IMR-90 (cell line): Measurements from ENCODE around the gene CD300LD. TPM values are rescaled to one million over a fixed set of nuclear protein-coding genes. Genes with fewer than 3 reads are reported as not detected.

Source experiments
- ATAC-seq: fragments of 200-7000 bp; cut with Tn5 transposase; 2 replicates; pipeline ENCODE4 v1.9.1; 2020; ENCODE audit warnings: low read depth, mild to moderate bottlenecking, moderate library complexity
- BruUV-seq: library from RNA; stranded (reverse); fragments of 400-500 nt; replicated peaks from 2 replicates; lab custom pipeline; 2021; lab: Mats Ljungman, UMichigan
- CTCF ChIA-PET: fragments of 300-600 bp; formaldehyde crosslinking; extraction: SDS; loops from one replicate; lab custom pipeline; 2021; ENCODE audit warnings: antibody characterized with exemption; lab: Yijun Ruan, JAX
- POLR2A ChIA-PET: fragments of 300-600 bp; sonication (Branson Sonifier 250); formaldehyde crosslinking; loops from one replicate; lab custom pipeline; 2022; ENCODE audit warnings: antibody characterized with exemption; ENCODE audit not compliant: unreplicated experiment; lab: Charles Lee
- DNase-seq: peaks from one replicate; pipeline ENCODE4 v3.0.0; 2013
- H2AFZ ChIP-seq: replicated peaks from 2 replicates; pipeline ENCODE3; 2013; ENCODE audit warnings: low read length, mild to moderate bottlenecking; ENCODE audit not compliant: poor library complexity
- H2AK5ac ChIP-seq: 2 replicates; pipeline ENCODE4 v1.6.1; 2013; ENCODE audit warnings: low read depth, low read length, inconsistent platforms
- H2AK9ac ChIP-seq: replicated peaks from 2 replicates; pipeline ENCODE3; 2013; ENCODE audit warnings: mild to moderate bottlenecking, low read depth, low read length, moderate library complexity; ENCODE audit not compliant: poor library complexity
- H2BK120ac ChIP-seq: 2 replicates; pipeline ENCODE4 v1.6.1; 2013; ENCODE audit warnings: low read depth, low read length, inconsistent platforms
- H2BK15ac ChIP-seq: 3 replicates; pipeline ENCODE4 v1.6.1; 2013; ENCODE audit warnings: low read depth, low read length, inconsistent platforms
- H2BK20ac ChIP-seq: 2 replicates; pipeline ENCODE4 v1.6.1; 2013; ENCODE audit warnings: low read depth, mild to moderate bottlenecking, inconsistent platforms, low read length, moderate library complexity
- H2BK5ac ChIP-seq: 2 replicates; pipeline ENCODE4 v1.6.1; 2013; ENCODE audit warnings: mild to moderate bottlenecking, low read depth, low read length, inconsistent platforms; ENCODE audit not compliant: poor library complexity, severe bottlenecking
- H3K14ac ChIP-seq: replicated peaks from 2 replicates; pipeline ENCODE4 v1.6.1; 2013; ENCODE audit warnings: low read depth, low read length, inconsistent platforms
- H3K18ac ChIP-seq: 2 replicates; pipeline ENCODE4 v1.6.1; 2013; ENCODE audit warnings: low read depth, low read length, control low read depth
- H3K23ac ChIP-seq: 2 replicates; pipeline ENCODE4 v1.6.1; 2013; ENCODE audit warnings: low read depth, low read length, inconsistent platforms
- H3K27ac ChIP-seq: 2 replicates; pipeline ENCODE4 v1.5.1; 2013; ENCODE audit warnings: mild to moderate bottlenecking, control low read depth, low read length; ENCODE audit not compliant: insufficient read depth
- H3K27me3 ChIP-seq: 2 replicates; pipeline ENCODE4 v1.6.1; 2013; ENCODE audit warnings: low read length; ENCODE audit not compliant: control insufficient read depth, insufficient read depth
- H3K36me3 ChIP-seq: 2 replicates; pipeline ENCODE4 v1.6.1; 2013; ENCODE audit warnings: low read length, mixed read lengths; ENCODE audit not compliant: control insufficient read depth, insufficient read depth
- H3K4ac ChIP-seq: 2 replicates; pipeline ENCODE4 v1.6.1; 2013; ENCODE audit warnings: low read depth, low read length, inconsistent platforms
- H3K4me1 ChIP-seq: 2 replicates; pipeline ENCODE4 v1.6.1; 2013; ENCODE audit warnings: low read length, mixed read lengths; ENCODE audit not compliant: control insufficient read depth, insufficient read depth
- H3K4me2 ChIP-seq: 2 replicates; pipeline ENCODE4 v1.6.1; 2013; ENCODE audit warnings: low read depth, mild to moderate bottlenecking, control low read depth, low read length, moderate library complexity
- H3K4me3 ChIP-seq: 2 replicates; pipeline ENCODE4 v1.5.1; 2013; ENCODE audit warnings: low read depth, mild to moderate bottlenecking, control low read depth, low read length, moderate library complexity; ENCODE audit not compliant: insufficient read depth
- H3K56ac ChIP-seq: 2 replicates; pipeline ENCODE4 v1.6.1; 2013; ENCODE audit warnings: low read length, inconsistent platforms; ENCODE audit not compliant: insufficient read depth; ENCODE audit errors: extremely low read depth
- H3K79me1 ChIP-seq, 2 experiments: 2 replicates each; pipeline ENCODE4 v1.6.1; 2013; ENCODE audit warnings: low read length in 2 of 2, inconsistent platforms in 1 of 2, low read depth in 1 of 2
- H3K9ac ChIP-seq: 2 replicates; pipeline ENCODE4 v1.6.1; 2013; ENCODE audit warnings: low read depth, low read length, control low read depth
- H3K9me1 ChIP-seq: 2 replicates; pipeline ENCODE4 v1.6.1; 2013; ENCODE audit warnings: low read length, inconsistent platforms; ENCODE audit not compliant: insufficient read depth
- H3K9me3 ChIP-seq: 2 replicates; pipeline ENCODE4 v1.6.1; 2013; ENCODE audit warnings: low read length; ENCODE audit not compliant: control insufficient read depth, insufficient read depth
- H4K20me1 ChIP-seq: 2 replicates; pipeline ENCODE4 v1.6.1; 2013; ENCODE audit warnings: low read length, inconsistent platforms; ENCODE audit not compliant: insufficient read depth
- H4K5ac ChIP-seq: 2 replicates; pipeline ENCODE4 v1.6.1; 2013; ENCODE audit warnings: mild to moderate bottlenecking, low read depth, low read length, control low read depth
- H4K8ac ChIP-seq, 2 experiments: 2 replicates each; pipeline ENCODE4 v1.6.1; 2013; ENCODE audit warnings: low read depth in 2 of 2, low read length in 2 of 2, control low read depth in 1 of 2, inconsistent platforms in 1 of 2
- H4K91ac ChIP-seq: 2 replicates; pipeline ENCODE4 v1.6.1; 2013; ENCODE audit warnings: low read depth, low read length, inconsistent platforms; ENCODE audit not compliant: insufficient read depth
- FOS ChIP-seq: fragments of 150-350 bp; IDR thresholded peaks from 2 replicates; pipeline ENCODE4 v1.6.1; 2016; ENCODE audit warnings: low read depth, low read length
- MAZ ChIP-seq: IDR thresholded peaks from 2 replicates; pipeline ENCODE4 v1.6.1; 2012; ENCODE audit warnings: low read depth, mild to moderate bottlenecking, low read length, improper control_type of control experiment, moderate library complexity, borderline replicate concordance
- MXI1 ChIP-seq: IDR thresholded peaks from 2 replicates; pipeline ENCODE4 v1.6.1; 2012; ENCODE audit warnings: low read depth, mild to moderate bottlenecking, low read length, moderate library complexity, borderline replicate concordance
- POLR2A ChIP-seq: IDR thresholded peaks from 2 replicates; pipeline ENCODE4 v1.6.1; 2012; ENCODE audit warnings: mild to moderate bottlenecking, low read depth, low read length
- RAD21 ChIP-seq: IDR thresholded peaks from 2 replicates; pipeline ENCODE4 v1.6.1; 2012; ENCODE audit warnings: low read length, improper control_type of control experiment
- RCOR1 ChIP-seq: IDR thresholded peaks from 2 replicates; pipeline ENCODE4 v1.6.1; 2012; ENCODE audit warnings: mild to moderate bottlenecking, low read length, improper control_type of control experiment; ENCODE audit not compliant: insufficient replicate concordance
- RFX5 ChIP-seq: IDR thresholded peaks from 2 replicates; pipeline ENCODE4 v1.8.0; 2012; ENCODE audit warnings: low read depth, mild to moderate bottlenecking, low read length, moderate library complexity
- SMC3 ChIP-seq: fragments of 150-350 bp; IDR thresholded peaks from 2 replicates; pipeline ENCODE4 v1.6.1; 2016; ENCODE audit warnings: low read depth, mild to moderate bottlenecking, antibody characterized with exemption, low read length, moderate library complexity
- WGBS, 2 experiments: methylation state at CpG; one replicate each; pipeline versions ENCODE4 v1.1.5 to v1.1.7; 2013; ENCODE audit warnings: missing lambda C conversion rate in 2 of 2; ENCODE audit not compliant: insufficient read length in 1 of 2; ENCODE audit errors: extremely low coverage in 2 of 2; 5-methylcytosine and 5-hydroxymethylcytosine counted together
- dilution Hi-C: fragments of 300-500 bp; cut with HindIII; formaldehyde crosslinking; loops from one replicate; pipeline ENCODE4 v1.14.3; 2018; ENCODE audit warnings: low sequenced_read_pairs; ENCODE audit not compliant: unreplicated experiment
- in situ Hi-C: fragments of 300-500 bp; cut with MboI; formaldehyde crosslinking; loops from 3 replicates; pipeline ENCODE4 v1.14.3; 2019; ENCODE audit warnings: low sequenced_read_pairs, inconsistent platforms, mixed read lengths
- intact Hi-C: fragments of 100-400 bp; cut with micrococcal nuclease; formaldehyde crosslinking; loops from 2 replicates; pipeline ENCODE4 v1.10.0; 2022
- polyA plus RNA-seq, 3 experiments: library from polyadenylated mRNA; depleted of rRNA; stranded (reverse); fragments of >200 nt; gene quantifications; 2 replicates each; pipeline ENCODE4 v1.2.3, GENCODE V29; 2012; ENCODE audit warnings: low replicate concordance in 1 of 3
- total RNA-seq: library from RNA; depleted of rRNA; stranded (reverse); fragments of >200 nt; gene quantifications from 2 replicates; pipeline ENCODE4 v1.2.3, GENCODE V29; 2012
- TF ChIP-seq, protein P1 (sequence below): fragments of 150-350 bp; IDR thresholded peaks from 2 replicates; pipeline ENCODE4 v1.6.1; 2017; ENCODE audit warnings: mild to moderate bottlenecking, antibody characterized with exemption, low read length, low read depth
- TF ChIP-seq, protein P2 (sequence below): fragments of 150-350 bp; IDR thresholded peaks from 2 replicates; pipeline ENCODE4 v1.6.1; 2016; ENCODE audit warnings: low read depth, mild to moderate bottlenecking, low read length, moderate library complexity, borderline replicate concordance

CD300LD gene
- total and polyA plus RNA-seq, 2 of the 4 experiments (the other 2 are of a cell fraction) = not detected

DNA sequence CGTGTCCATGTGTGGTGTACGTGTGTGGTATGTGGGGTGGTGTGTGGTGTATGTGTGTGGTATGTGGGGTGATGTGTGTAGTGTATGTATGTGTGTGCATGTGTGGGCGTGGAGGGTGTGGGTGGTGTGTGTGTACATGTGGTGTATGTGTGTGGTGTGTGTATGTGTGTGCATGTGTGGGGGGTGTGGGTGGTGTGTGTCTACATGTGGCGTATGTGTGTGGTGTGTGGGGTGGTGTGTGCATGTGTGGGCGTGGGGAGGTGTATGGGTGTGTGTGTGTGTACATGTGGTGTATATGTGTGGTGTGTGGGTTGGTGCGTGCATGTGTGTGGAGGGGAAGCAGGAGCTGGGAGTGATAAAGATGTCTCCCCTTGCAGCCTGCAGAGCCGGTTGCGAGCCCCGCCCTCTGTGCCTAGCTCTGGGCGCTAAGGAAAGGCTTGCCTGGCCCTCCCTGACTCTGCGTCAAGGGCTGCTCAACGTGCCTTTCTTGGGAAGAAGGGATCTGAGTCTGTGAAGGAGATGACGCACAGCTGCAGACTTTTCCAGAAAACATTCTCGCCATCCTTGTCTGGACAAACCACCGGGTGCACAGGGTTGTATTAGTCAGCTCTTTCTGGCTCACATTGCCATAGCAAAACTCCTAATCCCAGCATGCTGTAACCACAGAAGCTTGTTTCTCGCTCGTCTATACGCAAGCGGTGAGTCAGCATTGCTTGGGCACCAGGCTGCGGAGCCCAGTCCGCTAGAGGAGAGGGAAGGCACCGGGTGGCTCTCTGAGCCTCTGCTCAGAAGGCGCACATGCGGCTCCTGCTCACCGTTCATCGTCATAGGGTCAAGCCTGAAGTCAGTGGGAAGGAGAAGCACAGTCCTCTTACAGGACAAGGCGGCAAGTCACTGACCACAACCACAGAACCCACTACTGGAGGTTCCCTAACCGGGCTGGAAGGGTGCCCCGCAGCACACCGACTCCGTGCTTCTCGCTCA is 22.8 kb downstream of the CD300LD start:
- intact Hi-C loops = no loop called here
- H4K5ac ChIP-seq = no peak overlapping the region
- H2AFZ ChIP-seq = peak overlapping the region; percentile 32
- no peaks in the 10 kb centered on the region for H3K27me3 ChIP-seq
- H3K9me3 ChIP-seq = peaks cover 21% of the 10 kb centered on the region
- H3K27ac ChIP-seq = no peak overlapping the region
- H2BK120ac ChIP-seq = no peak overlapping the region
- no peak for TF ChIP-seq RFX5
- no peak for TF ChIP-seq SMC3
- no peak for TF ChIP-seq POLR2A
- TF ChIP-seq FOS = no peak
- TF ChIP-seq RCOR1 = no peak
- TF ChIP-seq, protein P1, sequence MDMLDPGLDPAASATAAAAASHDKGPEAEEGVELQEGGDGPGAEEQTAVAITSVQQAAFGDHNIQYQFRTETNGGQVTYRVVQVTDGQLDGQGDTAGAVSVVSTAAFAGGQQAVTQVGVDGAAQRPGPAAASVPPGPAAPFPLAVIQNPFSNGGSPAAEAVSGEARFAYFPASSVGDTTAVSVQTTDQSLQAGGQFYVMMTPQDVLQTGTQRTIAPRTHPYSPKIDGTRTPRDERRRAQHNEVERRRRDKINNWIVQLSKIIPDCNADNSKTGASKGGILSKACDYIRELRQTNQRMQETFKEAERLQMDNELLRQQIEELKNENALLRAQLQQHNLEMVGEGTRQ = no peak
- TF ChIP-seq MXI1 = no peak
- TF ChIP-seq RAD21 = no peak
- TF ChIP-seq MAZ = no peak
- TF ChIP-seq, protein P2, sequence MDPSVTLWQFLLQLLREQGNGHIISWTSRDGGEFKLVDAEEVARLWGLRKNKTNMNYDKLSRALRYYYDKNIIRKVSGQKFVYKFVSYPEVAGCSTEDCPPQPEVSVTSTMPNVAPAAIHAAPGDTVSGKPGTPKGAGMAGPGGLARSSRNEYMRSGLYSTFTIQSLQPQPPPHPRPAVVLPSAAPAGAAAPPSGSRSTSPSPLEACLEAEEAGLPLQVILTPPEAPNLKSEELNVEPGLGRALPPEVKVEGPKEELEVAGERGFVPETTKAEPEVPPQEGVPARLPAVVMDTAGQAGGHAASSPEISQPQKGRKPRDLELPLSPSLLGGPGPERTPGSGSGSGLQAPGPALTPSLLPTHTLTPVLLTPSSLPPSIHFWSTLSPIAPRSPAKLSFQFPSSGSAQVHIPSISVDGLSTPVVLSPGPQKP = no peak
- H3K18ac ChIP-seq = no peak overlapping the region
- H3K4ac ChIP-seq = no peak overlapping the region
- POLR2A ChIA-PET = no interaction called here
- H3K4me1 ChIP-seq = no peaks in the 10 kb centered on the region
- peak overlapping the region; percentile 28 for H2AK9ac ChIP-seq
- BruUV-seq = no TSS peak
- no peaks in the 10 kb centered on the region for H3K36me3 ChIP-seq
- no peak overlapping the region for H2BK15ac ChIP-seq
- WGBS, 2 experiments = 52% methylated on average over 8 of the region's 32 CpGs; no CpG with 5 or more reads in 1 of the 2 experiments
- H4K20me1 ChIP-seq = no peaks in the 10 kb centered on the region
- no peak overlapping the region for H3K4me2 ChIP-seq
- no peak overlapping the region for H3K9ac ChIP-seq
- no peak overlapping the region for H2AK5ac ChIP-seq
- H3K79me1 ChIP-seq = no peaks in the 10 kb centered on the region
- H3K14ac ChIP-seq = no peak overlapping the region
- ATAC-seq = no peak; the same call in 1 of the 2 replicates
- no peak overlapping the region for H4K8ac ChIP-seq
- peak; percentile 58 for DNase-seq
- H3K56ac ChIP-seq = no peak overlapping the region
- dilution Hi-C loops = no loop called here
- in situ Hi-C loops = no loop called here
- no peak overlapping the region for H3K4me3 ChIP-seq
- no peaks in the 10 kb centered on the region for H3K9me1 ChIP-seq
- no peak overlapping the region for H4K91ac ChIP-seq
- no peak overlapping the region for H2BK20ac ChIP-seq
- H2BK5ac ChIP-seq = peak overlapping the region; percentile 88
- CTCF ChIA-PET = no interaction called here
- H3K23ac ChIP-seq = no peak overlapping the region
